ENCODE data around the gene CNTN4. TPM values are rescaled to one million over a fixed set of nuclear protein-coding genes. Genes with fewer than 3 reads are reported as not detected.

The CNTN4 gene
- total RNA-seq, 1 donor from 2014 or later: 22.1 TPM

- Histone ChIP-seq H3K27ac (no peak overlapping the region), H3K27me3 (no peaks in the 10 kb centered on the region), H3K4me1 (no peaks in the 10 kb centered on the region), H3K4me3 (no peak overlapping the region), H3K36me3 (no peaks in the 10 kb centered on the region), H3K9me3 (no peaks in the 10 kb centered on the region)
- no peak for DNase-seq (ENCODE audit: extremely low spot score in 2 of 2)
- no peak for TF ChIP-seq POLR2A (IDR thresholded peaks at IDR 0.05)
- TF ChIP-seq CTCF (IDR thresholded peaks at IDR 0.05): no peak
- TF ChIP-seq POLR2AphosphoS5 (IDR thresholded peaks at IDR 0.05; ENCODE audit: insufficient read depth in 1 of 2, low read depth in 1 of 2): no peak
- intact Hi-C loops (cut with DNase I): no loop called here
These were observed 536.8 kb downstream of the CNTN4 start for GRCh38 chr3:2635511-2635910.

- DNase-seq (ENCODE audit: extremely low spot score in 2 of 2): no peak
- intact Hi-C loops (cut with DNase I): no loop called here
- TF ChIP-seq POLR2AphosphoS5 (IDR thresholded peaks at IDR 0.05; ENCODE audit: insufficient read depth in 1 of 2, low read depth in 1 of 2) (no peak), CTCF (IDR thresholded peaks at IDR 0.05) (no peak), POLR2A (IDR thresholded peaks at IDR 0.05) (no peak)
- no peak overlapping the region for H3K27ac ChIP-seq
- H3K4me3 ChIP-seq: no peak overlapping the region
- H3K27me3 ChIP-seq: no peaks in the 10 kb centered on the region
- H3K4me1 ChIP-seq: no peaks in the 10 kb centered on the region
- no peaks in the 10 kb centered on the region for H3K36me3 ChIP-seq
- no peaks in the 10 kb centered on the region for H3K9me3 ChIP-seq
These were observed 544.9 kb downstream of the CNTN4 start for GRCh38 chr3:2643606-2644005.

- Histone ChIP-seq H3K4me3 (no peak overlapping the region), H3K36me3 (no peaks in the 10 kb centered on the region), H3K4me1 (no peaks in the 10 kb centered on the region), H3K27me3 (no peaks in the 10 kb centered on the region), H3K9me3 (no peaks in the 10 kb centered on the region), H3K27ac (no peak overlapping the region)
- TF ChIP-seq CTCF (IDR thresholded peaks at IDR 0.05) (no peak), POLR2AphosphoS5 (IDR thresholded peaks at IDR 0.05; ENCODE audit: insufficient read depth in 1 of 2, low read depth in 1 of 2) (no peak), POLR2A (IDR thresholded peaks at IDR 0.05) (no peak)
- intact Hi-C loops (cut with DNase I): no loop called here
- DNase-seq (ENCODE audit: extremely low spot score in 2 of 2): no peak
These were observed 546.3 kb downstream of the CNTN4 start for GRCh38 chr3:2645001-2645400.

- H3K9me3 ChIP-seq: no peaks in the 10 kb centered on the region
- TF ChIP-seq CTCF (IDR thresholded peaks at IDR 0.05) (no peak), POLR2A (IDR thresholded peaks at IDR 0.05) (no peak), POLR2AphosphoS5 (IDR thresholded peaks at IDR 0.05; ENCODE audit: insufficient read depth in 1 of 2, low read depth in 1 of 2) (no peak)
- intact Hi-C loops (cut with DNase I): no loop called here
- H3K27me3 ChIP-seq: no peaks in the 10 kb centered on the region
- H3K4me1 ChIP-seq: peaks cover 5% of the 10 kb centered on the region
- H3K4me3 ChIP-seq: no peak overlapping the region
- H3K36me3 ChIP-seq: no peaks in the 10 kb centered on the region
- H3K27ac ChIP-seq: no peak overlapping the region
- DNase-seq (ENCODE audit: extremely low spot score in 2 of 2): no peak
These were observed 552.1 kb downstream of the CNTN4 start for GRCh38 chr3:2650746-2651145.

- Histone ChIP-seq H3K36me3 (no peaks in the 10 kb centered on the region), H3K9me3 (no peaks in the 10 kb centered on the region), H3K4me1 (peaks cover 14% of the 10 kb centered on the region), H3K4me3 (no peak overlapping the region), H3K27ac (no peak overlapping the region), H3K27me3 (no peaks in the 10 kb centered on the region)
- intact Hi-C loops (cut with DNase I): no loop called here
- TF ChIP-seq POLR2A (IDR thresholded peaks at IDR 0.05) (no peak), POLR2AphosphoS5 (IDR thresholded peaks at IDR 0.05; ENCODE audit: insufficient read depth in 1 of 2, low read depth in 1 of 2) (no peak), CTCF (IDR thresholded peaks at IDR 0.05) (no peak)
- no peak for DNase-seq (ENCODE audit: extremely low spot score in 2 of 2)
These were observed 553.7 kb downstream of the CNTN4 start for GRCh38 chr3:2652386-2652785.

All from vagina (tissue), 2 donors.